ENCODE measurements around the gene TNFRSF21.
A peak's percentile ranks its signal among the peaks of the same experiment; 100 is the strongest.
"Not testable (repeated sequence)": the region's sequence is repeated elsewhere in the genome, so short reads cannot be mapped to it uniquely, and the experiment has no call there.

The TNFRSF21 gene, protein sequence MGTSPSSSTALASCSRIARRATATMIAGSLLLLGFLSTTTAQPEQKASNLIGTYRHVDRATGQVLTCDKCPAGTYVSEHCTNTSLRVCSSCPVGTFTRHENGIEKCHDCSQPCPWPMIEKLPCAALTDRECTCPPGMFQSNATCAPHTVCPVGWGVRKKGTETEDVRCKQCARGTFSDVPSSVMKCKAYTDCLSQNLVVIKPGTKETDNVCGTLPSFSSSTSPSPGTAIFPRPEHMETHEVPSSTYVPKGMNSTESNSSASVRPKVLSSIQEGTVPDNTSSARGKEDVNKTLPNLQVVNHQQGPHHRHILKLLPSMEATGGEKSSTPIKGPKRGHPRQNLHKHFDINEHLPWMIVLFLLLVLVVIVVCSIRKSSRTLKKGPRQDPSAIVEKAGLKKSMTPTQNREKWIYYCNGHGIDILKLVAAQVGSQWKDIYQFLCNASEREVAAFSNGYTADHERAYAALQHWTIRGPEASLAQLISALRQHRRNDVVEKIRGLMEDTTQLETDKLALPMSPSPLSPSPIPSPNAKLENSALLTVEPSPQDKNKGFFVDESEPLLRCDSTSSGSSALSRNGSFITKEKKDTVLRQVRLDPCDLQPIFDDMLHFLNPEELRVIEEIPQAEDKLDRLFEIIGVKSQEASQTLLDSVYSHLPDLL

DNA sequence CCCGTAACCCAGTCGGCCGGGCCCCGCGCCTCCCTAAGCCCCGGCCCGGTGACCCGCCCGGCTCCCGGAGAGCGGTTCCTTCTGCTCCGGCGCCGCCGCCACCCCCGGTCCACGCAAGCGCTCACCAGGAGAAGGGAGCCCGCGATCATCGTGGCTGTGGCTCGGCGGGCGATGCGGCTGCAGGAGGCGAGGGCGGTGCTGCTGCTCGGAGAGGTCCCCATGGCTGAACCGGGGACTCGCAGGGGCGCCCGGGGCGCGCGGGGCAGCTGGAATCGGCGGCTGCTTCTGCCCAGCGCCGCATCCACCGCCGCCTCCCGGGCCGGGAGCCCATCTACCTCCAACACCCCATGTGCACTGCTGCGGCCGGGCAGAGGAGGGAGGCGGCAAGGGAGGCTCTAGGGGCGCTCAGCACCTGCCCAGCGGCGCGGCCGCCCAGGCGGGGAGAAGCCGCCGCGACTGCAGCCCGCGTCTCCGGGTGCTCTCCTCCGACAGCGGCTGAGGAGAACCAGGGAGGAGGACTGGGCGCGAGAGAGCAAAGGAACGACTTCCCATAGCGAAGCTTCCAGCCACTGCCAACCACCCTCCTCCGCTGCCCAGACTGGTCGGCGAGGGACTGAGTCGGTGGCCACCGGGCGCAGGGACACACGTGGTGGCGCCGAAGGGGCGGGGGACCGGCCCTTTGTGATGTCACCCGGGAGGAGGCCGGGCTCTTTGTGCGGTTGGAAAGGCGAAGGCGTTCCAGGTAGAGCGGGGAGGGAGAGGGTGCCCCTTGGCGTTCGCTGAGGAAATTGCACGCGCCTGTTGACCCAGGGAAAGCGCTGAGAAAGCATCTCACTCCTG is at the start of gene TNFRSF21:
Gene TNFRSF21, minus strand, starts transcription at position 615 of the 840 bp plus-strand sequence. Its CDS starts 394 bp downstream, at position 221.
- peak; percentile 76 for DNase-seq (ENCODE audit: low read depth)

DNA sequence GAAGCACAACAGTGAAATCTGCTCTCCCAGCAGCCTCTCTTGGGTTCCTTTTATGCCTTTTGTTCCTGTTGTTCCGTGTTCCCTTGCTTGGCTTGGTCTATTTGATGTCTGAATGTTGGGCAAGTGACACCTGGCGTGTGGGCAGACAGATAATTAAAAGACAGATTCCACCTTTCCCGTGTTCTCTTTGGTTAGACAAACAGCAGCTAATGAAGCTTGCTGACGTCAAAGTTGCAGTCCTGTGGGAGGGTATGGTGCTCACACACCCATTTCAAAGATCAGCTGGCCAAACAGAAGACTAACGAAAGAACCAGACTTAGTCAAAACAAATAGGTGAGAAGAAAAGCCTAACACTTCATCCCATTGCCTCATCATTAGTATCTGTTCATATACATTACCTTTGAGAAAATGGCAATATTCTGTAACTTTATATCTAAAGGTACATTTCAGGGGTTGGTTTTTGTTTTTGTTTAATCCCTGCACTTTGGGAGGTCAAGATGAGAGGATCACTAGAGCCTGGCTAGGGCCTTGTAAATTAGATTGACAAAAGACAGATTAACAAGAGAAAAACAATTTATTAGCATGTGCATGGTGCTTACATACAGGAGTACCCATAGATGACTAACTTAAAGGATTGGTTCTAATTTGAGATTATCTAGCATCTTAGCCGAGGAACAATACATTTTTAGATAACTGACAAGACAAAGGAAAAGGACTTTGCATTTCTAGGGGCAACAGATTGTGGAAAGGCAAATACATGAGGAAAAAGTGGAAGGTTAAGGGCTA is 48.9 kb upstream of the TNFRSF21 start:
- no peak for DNase-seq (ENCODE audit: low read depth)

DNA sequence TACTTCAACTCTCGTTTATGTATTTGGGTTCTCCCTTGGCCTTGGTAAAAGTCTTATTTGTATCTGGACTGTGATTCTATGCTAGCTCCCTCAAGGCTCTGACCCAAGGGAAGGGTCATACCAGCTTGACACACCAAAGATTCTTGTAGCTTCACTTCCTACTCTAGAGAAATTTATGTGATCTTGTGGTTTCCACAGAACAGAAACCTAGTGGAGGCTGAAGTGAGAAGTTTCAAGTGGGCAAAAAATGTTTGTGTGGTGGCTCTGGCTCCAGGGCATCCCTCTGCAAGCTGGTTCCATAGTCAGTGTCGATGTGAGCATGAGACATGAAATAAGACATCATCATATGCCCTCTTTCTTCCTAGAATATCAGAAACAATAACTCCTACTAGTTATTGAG is 48.1 kb upstream of the TNFRSF21 start:
- no peak for DNase-seq (ENCODE audit: low read depth)

DNA sequence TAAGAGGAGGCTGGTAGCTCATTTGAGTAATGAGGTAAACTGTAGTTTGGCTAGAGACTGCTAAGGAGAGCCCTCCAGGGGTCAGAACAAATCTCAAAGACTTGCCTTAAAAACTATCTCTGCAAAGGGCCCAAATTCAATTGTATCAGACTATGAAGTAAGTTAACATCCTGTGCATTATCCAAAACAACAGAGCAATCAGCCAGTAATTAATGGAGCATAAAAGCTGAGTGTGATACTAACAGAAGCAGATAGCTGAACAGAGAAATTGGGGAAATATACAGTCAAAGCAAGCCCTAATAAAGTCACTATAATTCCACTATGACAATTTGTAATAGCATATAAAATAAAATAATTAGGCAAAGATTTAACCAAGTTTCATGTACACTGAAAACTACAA is 45.8 kb upstream of the TNFRSF21 start:
- DNase-seq (ENCODE audit: low read depth): no peak

DNA sequence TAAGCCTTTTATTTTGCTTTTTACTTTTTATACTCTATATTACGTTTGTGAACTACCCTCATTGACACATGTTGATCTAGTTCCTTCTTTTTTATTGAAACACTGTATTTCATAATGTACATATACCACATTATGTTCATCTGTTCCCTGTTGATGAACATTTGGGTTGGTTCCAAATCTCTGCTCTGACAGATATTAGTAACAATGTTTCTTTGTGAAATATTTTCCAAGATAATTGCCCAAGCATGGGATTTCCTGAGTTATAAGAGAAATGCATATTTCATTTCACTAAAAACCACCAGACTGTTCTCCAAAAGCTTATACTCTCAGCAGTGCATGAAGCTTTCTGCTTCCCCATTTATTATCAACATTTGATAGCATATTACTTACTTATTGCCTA is 44.2 kb upstream of the TNFRSF21 start:
- DNase-seq (ENCODE audit: low read depth): no peak

DNA sequence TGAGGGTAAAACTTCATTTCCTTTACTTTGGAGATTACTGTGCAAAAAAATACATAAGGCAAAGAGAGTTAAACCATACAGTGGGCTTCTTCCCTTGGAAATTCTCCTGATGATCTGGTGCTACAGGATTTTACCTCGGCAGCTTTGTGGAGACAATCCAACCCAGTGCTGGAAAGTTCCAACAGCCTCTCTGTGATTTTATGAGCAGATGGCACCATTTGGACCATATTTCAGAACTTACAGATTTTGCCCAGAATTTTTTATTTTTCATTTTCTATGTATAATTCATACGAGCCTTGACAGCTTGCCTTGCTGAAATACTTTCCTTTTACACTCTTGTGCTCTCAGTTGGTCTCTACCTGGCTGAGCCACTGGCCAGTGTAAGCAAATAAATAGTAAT is 43.3 kb upstream of the TNFRSF21 start:
- DNase-seq (ENCODE audit: low read depth): no peak

DNA sequence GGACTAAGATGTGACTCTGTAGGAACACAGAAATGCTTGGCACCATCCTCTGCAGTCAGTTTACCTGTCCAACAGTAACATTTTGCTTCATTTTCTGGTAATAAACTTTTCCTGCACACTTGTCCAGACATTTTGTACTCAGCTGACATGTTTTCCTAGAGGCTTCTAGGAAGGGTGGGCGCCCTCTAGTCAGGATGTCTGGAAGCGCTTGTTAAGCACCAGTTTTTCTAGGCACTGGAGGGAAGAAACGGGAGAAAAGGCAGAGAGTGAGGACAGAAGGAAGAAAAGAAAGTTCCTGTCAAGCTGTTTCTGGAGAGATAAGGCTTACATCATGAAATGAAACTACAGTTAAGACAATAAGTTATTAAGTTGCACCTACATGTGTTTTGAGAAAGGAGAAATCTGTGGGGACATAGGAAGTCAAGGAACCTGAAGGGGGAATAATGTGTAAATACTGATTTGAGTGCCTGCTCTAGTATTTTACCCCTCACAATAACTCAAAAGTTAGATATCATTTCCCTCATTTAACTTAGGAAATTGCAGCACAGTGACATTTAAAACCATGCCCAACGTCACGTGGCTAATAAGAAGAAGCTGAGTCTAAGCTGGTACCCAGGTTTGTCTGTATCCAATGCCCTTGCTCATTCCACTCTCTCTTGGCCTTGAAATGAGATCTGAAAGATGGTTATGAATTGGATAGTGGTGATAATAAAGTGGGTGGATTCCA is 42.7 kb upstream of the TNFRSF21 start:
- DNase-seq (ENCODE audit: low read depth): no peak

DNA sequence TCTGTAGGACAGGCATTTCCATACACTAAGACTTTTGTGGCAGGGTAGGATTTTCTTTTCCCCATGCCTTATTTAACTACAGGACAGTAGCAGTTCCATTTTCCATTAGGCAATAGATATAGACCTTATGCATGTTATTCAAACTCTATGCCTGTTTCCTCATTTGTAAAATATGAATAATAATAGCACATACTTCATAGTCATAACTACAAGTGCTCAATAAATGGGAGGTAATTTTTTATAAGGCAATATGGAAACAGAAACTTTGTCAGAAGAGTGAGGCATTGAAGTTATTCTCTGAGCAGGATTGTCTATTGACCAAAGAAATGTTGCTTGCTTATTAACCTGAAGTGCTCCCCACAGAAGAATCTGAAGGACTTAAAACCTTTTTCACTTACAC is 41.9 kb upstream of the TNFRSF21 start:
- no peak for DNase-seq (ENCODE audit: low read depth)

DNA sequence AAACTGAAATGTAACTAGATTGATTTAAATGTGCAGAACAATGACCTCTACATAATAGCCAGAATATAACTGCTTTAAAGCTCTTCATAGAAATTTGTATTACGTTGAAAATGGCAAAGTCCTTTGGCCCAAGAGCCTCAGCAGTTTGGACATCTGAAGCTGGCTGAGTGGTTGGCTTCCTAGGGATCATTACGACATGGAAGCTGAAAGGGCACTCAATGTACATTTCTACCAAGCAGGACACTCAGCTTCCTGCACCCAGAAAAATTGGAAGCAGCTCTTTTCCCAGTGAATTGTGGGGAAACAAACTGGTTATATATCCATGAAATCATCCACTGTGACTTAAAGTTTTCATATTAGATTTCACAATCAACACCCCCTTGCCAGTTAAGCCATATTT is 40.2 kb upstream of the TNFRSF21 start:
- DNase-seq (ENCODE audit: low read depth): no peak

DNA sequence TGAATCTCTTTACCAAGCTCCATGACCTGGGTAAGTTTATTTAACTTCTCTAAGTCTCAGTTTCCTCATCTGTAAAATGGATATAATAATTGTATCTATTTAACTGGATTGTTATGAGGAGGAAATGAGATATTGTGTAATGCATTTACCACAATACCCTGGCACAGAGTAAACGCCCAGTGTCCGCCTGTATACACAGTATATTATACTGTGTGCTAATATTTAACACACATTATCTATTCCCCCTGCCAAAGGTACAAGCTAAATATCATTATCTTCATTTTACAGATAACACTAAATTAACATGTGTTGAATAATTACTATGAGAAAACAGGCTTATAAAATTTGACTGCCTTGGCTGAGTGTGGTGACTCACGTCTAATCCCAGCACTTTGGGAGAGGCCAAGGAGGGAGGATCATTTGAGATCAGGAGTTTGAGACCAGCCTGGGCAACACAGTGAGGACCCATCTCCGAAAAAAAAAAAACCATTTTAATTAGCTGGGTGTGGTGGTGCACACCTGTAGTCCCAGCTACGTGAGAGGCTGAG is 38.7 kb upstream of the TNFRSF21 start:
- DNase-seq (ENCODE audit: low read depth): no peak

DNA sequence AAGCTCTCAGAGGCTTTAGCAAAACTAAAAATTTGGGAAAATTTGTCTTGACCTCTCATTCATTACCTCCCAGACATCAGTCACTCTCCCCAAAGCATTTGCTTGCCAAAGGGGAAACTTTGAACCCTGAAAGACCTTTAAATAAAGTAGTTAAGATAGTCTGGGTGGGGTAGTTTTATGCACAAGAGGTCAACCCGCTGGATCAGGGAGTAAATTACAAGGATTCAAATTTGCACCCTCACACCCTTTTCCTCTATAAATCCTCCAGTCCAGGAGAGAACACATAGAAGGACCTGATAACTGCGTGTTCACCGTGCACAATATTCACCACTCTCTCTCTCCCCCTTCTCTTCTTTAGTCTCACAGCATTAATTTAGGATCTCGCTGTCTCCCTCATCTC is 36.1 kb upstream of the TNFRSF21 start:
- DNase-seq (ENCODE audit: low read depth): no peak

DNA sequence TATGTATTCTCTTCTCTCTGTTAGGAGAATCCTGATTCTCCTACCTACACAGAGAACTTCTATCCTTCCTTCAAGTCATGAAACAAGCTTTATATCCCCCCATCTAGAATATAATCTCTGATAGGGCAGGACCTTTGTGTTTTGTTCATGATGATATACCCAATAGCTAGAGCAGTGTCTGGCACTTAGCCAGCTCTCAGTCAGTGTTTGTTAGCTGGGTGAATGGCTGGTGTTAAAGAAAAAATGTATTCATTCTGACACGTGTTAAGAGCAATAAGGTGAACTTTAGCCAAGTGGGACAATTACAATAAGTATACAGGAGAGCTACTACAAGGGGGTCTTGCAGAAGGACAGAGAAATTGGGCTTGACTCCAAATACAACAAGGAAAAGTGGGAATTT is 34.3 kb upstream of the TNFRSF21 start:
- no peak for DNase-seq (ENCODE audit: low read depth)

DNA sequence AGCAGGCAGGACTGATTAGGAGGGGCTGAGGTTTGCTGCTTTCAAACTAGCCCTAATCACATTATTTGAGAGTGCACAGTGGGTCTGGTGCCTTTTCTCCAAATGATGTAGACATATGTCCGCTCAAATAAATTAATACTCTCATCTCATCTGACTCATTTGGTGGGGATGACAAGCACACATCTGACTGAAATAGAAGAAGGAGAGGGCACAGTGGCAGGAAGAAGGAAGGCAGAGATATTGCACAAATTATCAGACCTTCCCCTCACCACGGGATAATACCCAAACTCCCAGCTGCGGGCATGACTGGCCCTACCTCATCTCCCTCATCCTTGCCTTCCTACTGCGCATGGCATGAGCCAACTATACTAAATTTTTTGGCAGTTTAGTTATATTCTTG is 33.9 kb upstream of the TNFRSF21 start:
- no peak for DNase-seq (ENCODE audit: low read depth)

DNA sequence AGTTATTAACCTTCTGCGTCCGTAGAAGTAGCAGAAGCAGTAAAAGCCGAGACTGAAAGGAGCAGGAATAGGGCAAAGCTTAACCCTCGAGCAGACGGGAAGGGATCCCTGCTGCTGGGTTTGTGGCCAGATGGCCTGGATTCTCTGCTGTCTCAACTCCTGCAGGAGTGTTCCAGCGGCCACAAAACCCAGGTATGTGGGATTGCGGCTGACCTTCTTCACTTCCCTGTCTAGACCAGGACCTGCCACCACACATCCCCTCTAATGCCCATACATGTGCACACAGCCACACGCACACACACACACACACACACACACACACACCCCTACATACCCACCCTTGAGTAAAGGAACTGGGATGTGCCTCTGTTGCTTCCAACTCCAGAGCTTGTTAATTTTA is 33.1 kb upstream of the TNFRSF21 start:
- no peak for DNase-seq (ENCODE audit: low read depth)

DNA sequence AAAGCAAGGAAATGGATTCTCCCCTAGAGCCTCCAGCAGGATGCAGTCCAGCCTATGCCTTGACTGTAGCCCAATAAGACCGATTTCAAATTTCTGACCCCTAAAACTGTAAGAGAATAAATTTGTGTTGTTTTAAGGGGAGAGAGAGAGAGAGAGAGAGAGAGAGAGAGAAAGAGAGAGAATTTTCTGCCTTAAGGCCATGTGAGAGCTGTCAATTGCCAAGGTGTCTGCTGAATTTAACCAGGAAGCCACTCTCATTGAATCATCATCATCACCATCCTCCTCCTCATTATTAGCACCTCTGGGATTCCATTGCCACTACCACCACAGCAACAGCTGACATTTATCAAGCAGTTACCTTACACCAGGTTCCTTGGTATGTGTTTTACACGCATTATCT is 27.8 kb upstream of the TNFRSF21 start:
- no peak for DNase-seq (ENCODE audit: low read depth)

DNA sequence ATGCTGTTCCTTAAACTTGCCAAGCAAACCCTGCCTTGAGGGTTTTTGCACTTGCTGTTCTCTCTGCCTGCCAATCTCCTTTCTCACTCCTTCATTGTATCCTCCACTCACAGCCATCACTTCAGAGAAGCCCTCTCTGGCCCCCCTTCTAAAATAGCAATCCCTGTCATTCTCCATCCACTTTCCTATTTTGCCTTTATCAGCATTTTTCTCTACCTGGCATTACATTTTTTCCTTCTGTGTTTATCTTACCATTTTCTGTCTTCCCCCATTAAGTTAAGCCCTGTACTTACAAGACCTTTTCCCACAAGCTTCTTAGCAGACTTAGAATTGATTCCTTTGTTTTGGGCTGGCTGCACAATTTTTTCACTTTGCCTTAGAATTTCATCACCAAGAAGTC is 26.6 kb upstream of the TNFRSF21 start:
- no peak for DNase-seq (ENCODE audit: low read depth)

DNA sequence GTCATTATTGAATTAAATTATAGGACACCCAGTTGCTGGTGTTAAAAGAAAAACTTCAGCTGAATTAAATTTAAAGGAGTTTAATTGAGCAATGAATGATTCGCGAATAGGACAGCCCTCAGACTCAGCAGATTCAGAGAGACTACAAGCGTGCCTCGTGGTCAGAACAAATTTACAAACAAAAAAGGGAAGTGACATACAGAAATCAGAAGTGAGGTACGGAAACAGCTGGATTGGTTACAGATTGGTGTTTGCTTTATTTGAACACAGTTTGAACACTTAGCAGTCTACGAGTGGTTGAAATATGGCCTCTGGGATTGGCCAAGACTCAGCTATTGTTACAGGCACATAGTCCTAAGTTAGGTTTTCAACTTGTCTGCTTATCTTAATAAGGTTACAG is 25.8 kb upstream of the TNFRSF21 start:
- DNase-seq (ENCODE audit: low read depth): no peak

DNA sequence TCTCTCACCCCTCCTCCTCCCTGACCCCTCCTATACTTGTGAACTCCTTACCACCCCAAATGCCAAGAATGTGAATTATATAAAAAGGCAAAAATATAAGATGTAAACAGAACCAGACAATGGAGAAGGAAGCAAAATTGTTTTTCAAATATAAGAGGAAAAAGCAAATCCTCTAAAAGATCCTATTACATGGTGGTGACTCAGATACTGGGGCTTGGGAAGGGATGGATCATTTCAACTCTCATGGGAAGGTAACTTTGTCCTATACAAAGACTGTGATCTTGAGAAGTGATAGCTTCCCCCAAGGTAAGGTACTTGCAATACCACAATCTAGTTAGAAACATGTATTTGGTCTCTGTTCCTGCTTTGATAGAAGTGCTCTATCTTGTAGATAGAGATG is 24.6 kb upstream of the TNFRSF21 start:
- no peak for DNase-seq (ENCODE audit: low read depth)

DNA sequence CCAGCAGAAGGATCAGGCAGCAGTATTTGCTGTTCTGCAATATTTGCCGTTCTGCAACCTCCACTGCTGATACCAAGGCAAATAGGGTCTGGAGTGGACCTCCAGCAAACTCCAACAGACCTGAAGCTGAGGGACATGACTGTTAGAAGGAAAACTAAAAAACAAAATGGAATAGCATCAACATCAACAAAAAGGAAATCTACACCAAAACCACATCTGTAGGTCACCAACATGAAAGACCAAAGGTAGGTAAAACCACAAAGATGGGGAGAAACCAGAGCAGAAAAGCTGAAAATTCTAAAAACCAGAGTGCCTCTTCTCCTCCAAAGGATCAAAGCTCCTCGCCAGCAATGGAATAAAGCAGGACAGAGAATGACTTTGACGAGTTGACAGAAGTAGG is 18.9 kb upstream of the TNFRSF21 start:
- not testable (repeated sequence) for DNase-seq (ENCODE audit: low read depth)

DNA sequence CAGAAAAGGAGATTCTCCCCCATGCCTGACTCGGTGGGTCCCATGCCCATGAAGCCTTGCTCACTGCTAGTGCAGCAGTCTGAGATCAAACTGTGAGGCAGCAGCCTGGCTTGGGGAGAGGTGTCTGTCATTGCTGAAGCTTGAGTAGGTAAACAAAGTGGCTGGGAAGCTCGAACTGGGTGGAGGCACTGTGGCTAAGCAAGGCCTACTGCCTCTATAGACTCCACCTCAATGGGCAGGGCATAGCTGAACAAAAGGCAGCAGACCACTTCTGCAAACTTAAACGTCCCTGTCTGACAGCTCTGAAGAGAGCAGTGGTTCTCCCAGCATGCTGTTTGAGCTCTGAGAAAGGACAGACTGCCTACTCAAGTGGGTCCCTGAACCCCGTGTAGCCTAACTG is 18.4 kb upstream of the TNFRSF21 start:
- not testable (repeated sequence) for DNase-seq (ENCODE audit: low read depth)

DNA sequence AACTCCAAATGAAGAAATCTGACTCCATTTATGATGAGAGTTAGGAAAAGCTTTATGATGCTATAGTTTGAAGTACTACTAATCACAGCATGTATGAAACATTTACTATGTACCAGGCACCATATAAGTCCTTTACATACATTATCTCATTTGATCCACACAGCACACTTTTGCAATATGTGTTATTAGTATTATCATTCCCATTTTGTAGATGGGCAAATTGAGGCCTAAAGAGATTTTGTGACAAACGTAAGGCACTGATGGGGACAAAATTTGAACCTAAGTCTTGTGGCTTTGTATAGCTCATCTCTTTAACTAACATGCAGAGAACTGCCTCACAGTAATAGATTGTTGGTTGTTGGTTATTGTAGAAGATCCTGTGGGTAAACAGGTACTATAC is 14.2 kb upstream of the TNFRSF21 start:
- DNase-seq (ENCODE audit: low read depth): no peak

All from GM04504 (cell line).